ENCODE data around the gene ZFR. TPM values are rescaled to one million over a fixed set of nuclear protein-coding genes. Genes with fewer than 3 reads are reported as not detected.
"Not testable (repeated sequence)": the region's sequence is repeated elsewhere in the genome, so short reads cannot be mapped to it uniquely, and the experiment has no call there.

The ZFR gene
- total RNA-seq, 1 donor from 2014 or later, result 25.8 TPM

DNA sequence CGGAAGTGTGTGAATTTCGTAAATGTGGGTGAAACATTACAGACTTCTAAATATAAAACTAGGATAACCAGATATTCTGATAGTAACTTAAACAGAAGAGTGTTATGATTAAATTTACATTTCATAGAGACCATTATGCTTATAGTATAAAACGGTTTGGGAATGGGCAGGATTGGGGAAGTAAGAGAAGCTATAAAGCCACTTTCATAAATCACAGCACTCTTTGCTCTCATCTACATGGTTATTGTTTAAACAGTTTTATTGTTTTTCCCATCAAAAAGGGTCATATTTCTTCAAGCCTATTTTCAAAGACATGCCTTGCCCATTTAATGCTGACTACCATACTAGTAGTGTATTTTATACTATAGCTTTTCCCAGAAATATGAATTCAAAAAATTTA lies 9.2 kb downstream of the ZFR start:
- TF ChIP-seq, protein P1, sequence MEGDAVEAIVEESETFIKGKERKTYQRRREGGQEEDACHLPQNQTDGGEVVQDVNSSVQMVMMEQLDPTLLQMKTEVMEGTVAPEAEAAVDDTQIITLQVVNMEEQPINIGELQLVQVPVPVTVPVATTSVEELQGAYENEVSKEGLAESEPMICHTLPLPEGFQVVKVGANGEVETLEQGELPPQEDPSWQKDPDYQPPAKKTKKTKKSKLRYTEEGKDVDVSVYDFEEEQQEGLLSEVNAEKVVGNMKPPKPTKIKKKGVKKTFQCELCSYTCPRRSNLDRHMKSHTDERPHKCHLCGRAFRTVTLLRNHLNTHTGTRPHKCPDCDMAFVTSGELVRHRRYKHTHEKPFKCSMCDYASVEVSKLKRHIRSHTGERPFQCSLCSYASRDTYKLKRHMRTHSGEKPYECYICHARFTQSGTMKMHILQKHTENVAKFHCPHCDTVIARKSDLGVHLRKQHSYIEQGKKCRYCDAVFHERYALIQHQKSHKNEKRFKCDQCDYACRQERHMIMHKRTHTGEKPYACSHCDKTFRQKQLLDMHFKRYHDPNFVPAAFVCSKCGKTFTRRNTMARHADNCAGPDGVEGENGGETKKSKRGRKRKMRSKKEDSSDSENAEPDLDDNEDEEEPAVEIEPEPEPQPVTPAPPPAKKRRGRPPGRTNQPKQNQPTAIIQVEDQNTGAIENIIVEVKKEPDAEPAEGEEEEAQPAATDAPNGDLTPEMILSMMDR (IDR thresholded peaks at IDR 0.05), result no peak
- Histone ChIP-seq H3K27ac (no peak overlapping the region), H3K4me1 (peaks cover 0 to 6% of the 10 kb centered on the region in 2 donors), H3K27me3 (no peaks in the 10 kb centered on the region), H3K9me3 (no peaks in the 10 kb centered on the region), H3K4me3 (no peak overlapping the region), H3K36me3 (no peaks in the 10 kb centered on the region)
- DNase-seq (ENCODE audit: low spot score in 2 of 2), result no peak
- intact Hi-C loops (cut with DNase I), result no loop called here

DNA sequence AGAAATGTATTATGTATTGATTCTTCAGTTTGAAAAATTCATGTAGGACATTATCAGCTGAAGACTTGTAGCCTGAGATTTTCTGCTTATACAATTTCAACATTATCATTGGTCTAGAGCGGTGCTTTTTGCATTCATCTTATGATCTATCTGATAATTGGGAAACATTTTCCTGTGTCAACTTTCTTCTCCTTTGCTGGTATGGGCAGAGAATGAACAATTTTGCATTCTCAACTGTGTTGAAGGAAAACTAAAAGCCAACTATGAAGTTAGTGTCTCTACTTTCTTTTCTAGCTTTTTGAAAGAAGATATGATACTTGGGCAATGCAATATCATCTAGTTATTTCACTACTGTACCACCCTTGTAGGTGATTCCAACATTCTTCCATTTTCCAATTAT lies 10.3 kb downstream of the ZFR start:
- peaks cover 0 to 6% of the 10 kb centered on the region in 2 donors for H3K4me1 ChIP-seq
- intact Hi-C loops (cut with DNase I), result no loop called here
- no peaks in the 10 kb centered on the region for H3K36me3 ChIP-seq
- H3K4me3 ChIP-seq, result no peak overlapping the region
- H3K27ac ChIP-seq, result no peak overlapping the region
- H3K27me3 ChIP-seq, result no peaks in the 10 kb centered on the region
- TF ChIP-seq, protein P1 (IDR thresholded peaks at IDR 0.05), result no peak
- no peaks in the 10 kb centered on the region for H3K9me3 ChIP-seq
- no peak for DNase-seq (ENCODE audit: low spot score in 2 of 2)

DNA sequence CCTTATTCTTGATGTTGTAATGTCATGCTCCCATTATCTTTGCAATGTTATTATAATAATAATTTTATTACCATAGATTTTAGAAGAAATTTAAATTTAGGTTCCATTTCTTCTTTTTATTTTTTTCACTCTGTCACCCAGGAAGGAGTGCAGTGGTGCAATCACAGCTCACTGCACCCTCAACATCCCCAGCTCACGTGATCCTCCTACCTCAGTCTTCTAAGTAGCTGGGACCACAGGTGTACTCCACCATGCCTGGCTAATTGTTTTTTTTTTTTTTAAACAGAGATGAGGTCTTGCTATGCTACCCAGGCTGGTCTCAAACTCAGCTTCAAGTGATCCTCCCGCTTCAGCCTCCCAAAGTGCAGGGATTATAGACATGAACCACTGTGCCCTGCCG lies 11.9 kb downstream of the ZFR start:
- intact Hi-C loops (cut with DNase I), result no loop called here
- H3K27ac ChIP-seq, result no peak overlapping the region
- TF ChIP-seq, protein P1 (IDR thresholded peaks at IDR 0.05), result no peak
- DNase-seq (ENCODE audit: low spot score in 2 of 2), result no peak
- no peaks in the 10 kb centered on the region for H3K27me3 ChIP-seq
- H3K4me1 ChIP-seq, result no peaks in the 10 kb centered on the region
- peaks cover 0 to 6% of the 10 kb centered on the region in 2 donors for H3K36me3 ChIP-seq
- H3K4me3 ChIP-seq, result no peak overlapping the region
- H3K9me3 ChIP-seq, result no peaks in the 10 kb centered on the region

DNA sequence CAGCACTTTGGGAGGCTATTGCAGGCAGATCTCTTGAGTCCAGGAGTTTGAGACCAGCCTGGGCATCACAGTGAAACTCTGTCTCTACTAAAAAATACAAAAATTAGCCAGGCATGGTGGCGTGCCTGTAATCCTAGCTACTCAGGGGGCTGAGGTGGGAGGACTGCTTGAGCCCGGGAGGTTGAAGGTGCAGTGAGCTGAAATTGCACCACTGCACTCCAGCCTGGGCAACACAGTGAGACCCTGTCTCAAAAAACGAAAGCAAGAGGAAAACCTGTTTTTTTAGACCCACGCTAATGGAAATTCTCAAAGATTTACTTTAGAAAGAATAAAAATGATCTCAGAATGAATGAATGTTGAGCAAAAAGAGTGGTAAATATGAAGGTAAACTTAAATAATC lies 13.7 kb downstream of the ZFR start:
- intact Hi-C loops (cut with DNase I); DNase-seq (ENCODE audit: low spot score in 2 of 2); H3K4me3 ChIP-seq; H3K4me1 ChIP-seq; H3K27ac ChIP-seq; H3K27me3 ChIP-seq: not testable (repeated sequence)
- Histone ChIP-seq H3K36me3 (peaks cover 7 to 12% of the 10 kb centered on the region in 2 donors), H3K9me3 (peaks cover 9 to 11% of the 10 kb centered on the region in 2 donors)

DNA sequence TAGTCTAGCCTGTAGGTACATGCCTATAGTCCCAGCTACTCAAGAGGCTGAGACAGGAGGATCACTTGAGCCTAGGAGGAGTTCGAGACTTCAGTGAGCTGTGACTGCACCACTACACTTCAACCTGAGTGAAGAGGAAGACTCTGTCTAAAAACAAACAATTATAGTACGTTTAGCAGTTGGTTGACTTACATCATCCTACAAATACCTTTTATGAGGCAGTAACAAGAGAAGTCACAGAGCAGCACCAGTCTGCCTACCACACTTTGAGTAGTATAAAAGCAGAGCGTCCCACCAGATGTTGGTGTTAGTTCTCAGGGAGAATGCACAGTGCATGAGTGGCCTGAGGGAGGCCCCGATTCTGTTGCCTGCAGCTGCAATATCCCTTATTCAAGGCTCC lies 16.1 kb downstream of the ZFR start:
- TF ChIP-seq, protein P1 (IDR thresholded peaks at IDR 0.05), result no peak

DNA sequence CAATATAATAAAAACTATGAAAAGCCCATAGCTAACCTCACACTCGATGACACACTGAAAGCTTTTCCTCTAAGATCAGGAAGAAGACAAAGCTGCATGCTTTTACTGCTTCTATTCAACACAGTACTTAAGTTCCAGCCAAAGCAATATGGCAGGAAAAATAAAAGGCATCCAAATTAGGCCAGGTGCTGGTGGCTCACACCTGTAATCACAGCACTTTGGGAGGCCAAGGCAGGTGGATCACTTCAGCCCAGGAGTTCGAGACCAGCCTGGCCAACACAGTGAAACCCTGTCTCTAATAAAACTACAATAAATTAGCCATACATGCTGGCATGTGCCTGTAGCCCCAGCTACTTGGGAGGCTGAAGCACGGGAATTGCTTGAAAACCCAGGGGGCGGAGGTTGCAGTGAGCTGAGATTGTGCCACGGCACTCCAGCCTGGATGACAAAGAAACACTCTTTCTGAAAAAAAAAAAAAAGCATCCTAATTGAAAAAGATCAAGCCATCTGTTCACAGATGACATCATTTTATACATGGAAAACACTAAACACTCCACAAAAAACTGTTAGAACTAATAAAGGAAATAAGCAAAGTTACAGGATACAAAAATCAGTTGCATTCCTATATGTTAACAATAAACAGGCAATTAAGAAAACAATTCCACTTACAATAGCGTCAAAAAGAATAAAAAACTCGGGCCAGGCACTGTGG lies 17.9 kb downstream of the ZFR start:
- H3K4me1 ChIP-seq, result peaks cover 0 to 8% of the 10 kb centered on the region in 2 donors
- DNase-seq (ENCODE audit: low spot score in 2 of 2), result no peak
- peaks cover 7 to 14% of the 10 kb centered on the region in 2 donors for H3K36me3 ChIP-seq
- TF ChIP-seq, protein P1 (IDR thresholded peaks at IDR 0.05), result no peak
- intact Hi-C loops (cut with DNase I), result no loop called here
- no peaks in the 10 kb centered on the region for H3K27me3 ChIP-seq
- H3K4me3 ChIP-seq, result no peak overlapping the region
- peaks cover 9 to 11% of the 10 kb centered on the region in 2 donors for H3K9me3 ChIP-seq
- no peak overlapping the region for H3K27ac ChIP-seq

More for the DNA sequence above, 16.1 kb downstream of the ZFR start:
- Histone ChIP-seq H3K9me3 (peaks cover 9 to 11% of the 10 kb centered on the region in 2 donors), H3K27me3 (no peaks in the 10 kb centered on the region), H3K4me1 (no peaks in the 10 kb centered on the region), H3K36me3 (peaks cover 7 to 12% of the 10 kb centered on the region in 2 donors), H3K27ac (no peak overlapping the region), H3K4me3 (no peak overlapping the region)
- no peak for DNase-seq (ENCODE audit: low spot score in 2 of 2)
- intact Hi-C loops (cut with DNase I), result no loop called here
